Hematopoietic multipotent progenitor cell treated with erythropoietin and hydrocortisone succinate and interleukin-3 and kit ligand, for 4 days (in vitro differentiated cells): ENCODE measurements around the gene GAD1.

ENCODE experiments used
- DNase-seq: peaks from one replicate; pipeline ENCODE4 v3.0.0-alpha.2; 2015

Gene GAD1

DNA sequence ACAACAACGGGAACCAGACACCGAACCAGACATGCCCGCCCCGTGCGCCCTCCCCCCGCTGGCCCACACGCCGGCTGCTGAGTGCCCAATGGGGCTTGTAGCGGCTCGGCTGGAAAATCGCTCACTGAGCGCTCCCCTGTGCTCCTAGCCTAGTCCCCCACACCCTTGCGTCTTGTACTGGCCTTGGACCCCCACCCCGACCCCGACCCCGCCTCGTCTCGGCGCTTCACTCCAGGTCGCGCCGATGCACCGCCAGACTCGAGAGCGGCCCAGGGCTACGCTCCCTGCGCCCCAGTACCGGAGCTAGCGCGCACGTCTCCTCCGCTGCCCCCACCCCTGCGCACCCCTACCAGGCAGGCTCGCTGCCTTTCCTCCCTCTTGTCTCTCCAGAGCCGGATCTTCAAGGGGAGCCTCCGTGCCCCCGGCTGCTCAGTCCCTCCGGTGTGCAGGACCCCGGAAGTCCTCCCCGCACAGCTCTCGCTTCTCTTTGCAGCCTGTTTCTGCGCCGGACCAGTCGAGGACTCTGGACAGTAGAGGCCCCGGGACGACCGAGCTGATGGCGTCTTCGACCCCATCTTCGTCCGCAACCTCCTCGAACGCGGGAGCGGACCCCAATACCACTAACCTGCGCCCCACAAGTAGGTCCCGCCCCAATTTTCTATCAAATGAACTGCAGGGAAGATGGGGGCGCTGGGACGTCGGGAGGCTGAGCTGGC, 1.5 kb downstream of the GAD1 start:
- DNase-seq = peak; percentile 39

DNA sequence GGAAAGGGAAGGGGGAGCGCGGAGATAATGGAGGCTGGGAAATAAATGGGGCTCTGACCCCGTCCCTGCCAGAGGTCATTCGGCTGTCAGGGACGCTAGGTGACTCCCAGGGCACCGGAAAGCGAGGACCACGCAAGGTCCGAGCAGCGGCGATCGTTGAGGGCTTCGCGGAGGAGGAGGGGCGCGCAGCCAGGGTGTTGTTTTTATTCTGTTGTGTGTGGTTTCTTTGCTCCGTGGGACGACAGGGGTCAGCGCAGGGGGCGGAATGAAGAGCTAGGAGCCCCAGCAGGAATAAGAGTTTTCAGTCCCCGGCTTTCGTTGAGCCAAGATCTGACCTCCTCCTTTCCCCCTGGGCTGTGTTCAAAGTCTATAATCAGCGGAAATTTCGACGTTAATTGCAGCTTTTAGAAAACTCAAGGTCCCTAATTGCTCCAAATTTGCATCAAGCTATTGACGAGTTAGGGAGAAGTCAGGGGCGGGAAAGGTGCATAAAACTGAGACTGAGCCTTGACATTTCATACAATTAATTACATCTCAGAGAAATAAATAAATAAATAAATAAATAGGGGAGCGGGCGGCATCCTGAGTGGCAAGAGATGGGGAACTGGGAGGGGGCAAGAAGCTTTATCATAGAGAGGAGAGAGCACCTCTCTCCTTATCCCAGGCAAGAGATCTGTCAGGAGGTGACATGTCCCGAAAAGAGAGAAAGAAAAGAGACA, 2.2 kb downstream of the GAD1 start:
- no peak for DNase-seq

DNA sequence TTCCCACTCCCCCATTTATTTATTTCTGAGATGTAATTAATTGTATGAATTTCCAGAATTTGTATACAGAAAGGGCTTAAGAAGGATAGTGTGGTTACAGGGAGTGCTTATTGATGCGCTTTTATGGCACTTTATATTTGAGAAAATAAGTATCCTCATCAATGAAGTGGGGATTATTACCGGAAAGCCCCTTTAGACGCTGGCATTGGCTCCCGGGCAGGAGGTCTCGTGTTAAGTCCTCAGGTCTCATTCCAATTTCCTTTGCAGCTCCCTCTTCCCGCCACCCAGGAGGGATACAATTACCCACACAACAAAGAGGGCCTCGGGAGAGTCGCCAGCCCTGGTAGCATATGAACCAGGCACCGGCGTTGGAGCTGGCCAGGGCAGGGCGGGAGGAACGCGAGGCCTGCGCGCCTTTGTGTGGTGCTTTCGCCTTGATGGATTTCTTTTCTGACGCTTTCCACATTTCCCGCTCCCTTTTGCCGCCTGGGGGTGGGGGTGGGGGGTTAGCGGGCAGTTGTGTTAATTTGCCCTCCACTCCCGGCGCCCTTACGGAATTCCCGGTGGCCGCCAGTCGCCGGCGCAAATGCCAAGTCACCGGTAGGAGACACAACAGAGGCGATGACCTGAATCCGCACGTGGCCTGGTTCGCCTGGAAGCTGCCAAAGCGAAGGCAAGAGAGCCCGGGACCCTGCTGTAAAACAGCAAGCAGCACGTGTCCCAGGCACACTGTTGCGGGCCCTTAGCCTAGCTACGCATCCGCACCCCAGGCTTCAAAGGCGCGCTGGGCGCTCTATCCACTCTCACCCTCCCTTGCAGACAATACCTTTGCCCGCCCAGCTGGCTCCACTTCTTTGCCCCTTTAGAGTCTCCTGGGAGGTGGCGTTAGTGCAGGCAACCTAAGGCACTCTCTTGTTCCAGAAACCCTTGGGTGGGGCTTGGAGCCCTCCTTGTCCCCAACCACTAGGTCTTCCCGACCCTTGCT, 3.3 kb downstream of the GAD1 start:
- DNase-seq = peak; percentile 21

DNA sequence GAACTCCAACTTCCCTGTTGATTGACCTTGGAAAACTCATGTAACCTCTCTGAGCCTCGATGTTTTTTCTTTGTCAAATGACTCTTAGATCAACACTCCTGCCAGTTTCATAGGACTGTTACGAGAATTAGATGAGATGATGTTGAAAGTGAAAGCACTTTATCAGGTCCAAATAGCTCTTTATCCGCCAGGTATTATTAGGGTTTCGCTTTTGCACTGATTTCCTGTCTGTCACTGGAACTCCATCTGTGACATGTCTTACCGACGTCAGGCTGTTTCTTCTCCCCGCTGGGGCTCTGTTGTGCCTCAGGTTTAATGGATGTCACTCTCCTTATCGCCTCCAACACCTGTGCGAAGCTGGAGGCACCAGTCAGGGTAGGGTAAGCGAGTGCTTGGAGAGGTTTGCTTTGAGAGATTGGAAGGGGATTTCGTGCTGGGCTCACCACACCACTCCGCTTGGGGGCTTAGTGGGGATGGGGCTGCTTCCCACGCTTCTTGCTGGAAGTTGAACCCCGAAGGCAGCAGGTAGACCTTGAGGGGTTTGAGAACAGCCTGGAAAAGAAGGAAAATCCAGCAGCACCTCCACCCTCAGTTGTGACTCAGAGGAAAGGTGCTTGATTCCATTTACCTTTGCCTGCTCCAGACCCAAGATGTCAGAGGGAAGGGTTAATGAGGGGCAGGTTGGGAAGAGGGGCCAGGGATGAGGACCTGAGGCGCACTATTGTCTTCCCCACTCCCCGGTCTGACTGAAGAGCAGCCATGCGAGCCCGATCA, 4.3 kb downstream of the GAD1 start:
- DNase-seq = peak; percentile 65

DNA sequence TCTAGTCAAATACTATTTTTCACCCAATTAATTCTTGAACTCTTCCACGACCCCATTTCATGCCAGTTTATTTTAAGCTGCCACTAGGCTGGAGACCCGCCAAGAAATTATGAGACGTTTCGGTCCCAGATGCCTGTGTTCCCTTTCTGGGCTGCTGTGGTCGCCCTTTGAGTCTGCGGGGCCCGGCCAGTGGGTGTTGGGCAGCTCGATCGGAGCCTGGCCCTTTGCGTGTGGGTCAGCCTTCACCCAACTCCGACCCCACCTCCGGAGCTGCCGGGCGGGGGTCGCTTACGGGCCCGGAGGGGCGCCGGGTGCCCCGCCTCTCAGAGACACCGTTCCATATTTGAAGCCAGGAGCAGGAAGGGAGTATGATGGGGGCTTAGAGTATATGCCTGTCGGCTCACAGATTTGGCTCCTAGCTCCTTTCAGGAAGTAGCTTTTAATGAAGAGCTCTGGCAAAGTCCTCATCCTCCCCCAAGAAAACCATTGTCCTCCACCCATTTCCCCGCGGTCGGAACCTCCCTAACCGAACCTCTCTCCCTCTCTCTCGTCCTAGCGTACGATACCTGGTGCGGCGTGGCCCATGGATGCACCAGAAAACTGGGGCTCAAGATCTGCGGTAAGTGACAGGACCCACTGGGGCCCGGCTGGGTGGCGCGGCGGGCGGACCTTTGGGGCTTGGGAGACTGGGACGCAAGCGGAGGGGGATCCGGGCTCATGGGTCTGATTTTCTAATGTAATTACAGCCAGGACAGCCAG, 5.0 kb downstream of the GAD1 start:
- peak; percentile 66 for DNase-seq

DNA sequence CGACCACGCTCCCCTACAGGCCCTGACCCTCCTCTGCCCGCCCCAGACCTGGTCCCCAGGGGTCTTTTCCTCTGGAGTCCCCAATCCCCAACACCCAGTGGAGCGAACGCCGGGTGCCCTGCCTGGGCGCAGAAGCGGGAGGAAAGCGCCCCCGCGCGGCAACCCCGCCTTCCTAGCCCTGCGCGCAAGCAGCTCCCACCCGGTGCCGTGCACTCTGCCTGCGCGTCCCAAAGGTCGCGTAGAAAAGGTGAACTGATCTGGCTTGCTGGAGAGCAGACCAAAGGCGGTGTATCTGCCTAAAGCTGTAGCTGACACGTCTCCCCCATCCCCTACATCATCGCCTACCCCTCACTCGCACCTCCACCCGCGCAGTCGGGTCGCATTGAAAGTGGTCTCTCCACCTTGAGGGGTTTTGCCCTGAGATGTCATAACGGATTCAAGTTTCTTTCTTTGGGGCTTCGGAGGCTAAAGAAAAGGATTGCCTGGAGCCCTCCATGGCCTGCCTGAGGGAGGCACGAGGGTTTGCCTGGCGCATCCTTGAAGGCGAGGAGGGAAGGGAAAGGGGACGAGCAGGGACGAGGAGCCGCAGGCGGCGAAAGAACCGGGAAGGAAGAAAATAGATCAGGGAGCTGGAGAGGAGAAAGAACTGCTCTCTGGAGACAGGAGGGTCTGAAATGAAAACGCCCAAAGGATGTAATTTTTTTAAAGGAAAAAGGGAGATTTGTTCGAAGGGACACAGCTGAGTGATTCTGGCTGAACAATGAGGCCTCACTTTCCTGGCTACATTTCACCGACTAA, 5.8 kb downstream of the GAD1 start:
- peak; percentile 64 for DNase-seq

DNA sequence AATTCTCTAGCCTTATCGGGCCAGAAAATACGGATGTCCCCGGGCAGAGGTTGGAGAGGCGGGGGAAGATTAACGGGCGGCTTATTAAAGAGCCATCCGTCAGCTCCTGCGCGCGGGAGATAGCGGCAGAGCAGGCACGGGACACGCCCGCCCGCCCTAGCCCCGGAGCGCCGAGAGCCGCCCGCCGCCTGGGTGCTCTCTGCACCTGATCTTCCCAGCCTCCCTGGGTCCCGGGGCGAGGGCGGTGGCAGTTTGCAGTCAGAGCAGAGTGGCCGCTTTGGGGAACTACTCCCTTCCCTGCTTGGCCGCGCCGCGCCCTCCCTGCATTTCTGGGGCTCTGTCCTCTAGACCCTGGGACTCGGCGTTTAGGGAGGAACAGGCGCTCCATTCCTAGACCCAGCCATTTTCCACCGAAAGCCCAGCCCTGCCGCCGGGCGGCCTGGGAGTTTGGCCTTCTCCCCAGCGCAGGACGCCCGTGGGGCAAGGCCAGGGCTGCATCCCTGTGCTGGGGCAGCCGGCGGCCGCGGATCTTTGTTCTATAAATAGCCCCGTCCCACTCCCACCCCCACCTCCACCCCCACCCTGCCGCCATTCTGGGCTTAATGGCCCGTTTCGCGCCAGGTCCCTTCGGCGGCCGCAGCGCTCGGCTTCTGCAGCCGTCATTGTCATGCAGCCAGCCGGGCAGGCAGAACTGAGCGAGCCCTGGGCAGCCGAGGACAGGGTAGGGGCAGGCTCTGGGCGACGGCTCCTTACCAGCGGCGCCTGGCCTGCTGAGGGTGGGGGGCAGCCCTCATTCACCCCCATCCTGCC, 6.6 kb downstream of the GAD1 start:
- DNase-seq = peak; percentile 98

DNA sequence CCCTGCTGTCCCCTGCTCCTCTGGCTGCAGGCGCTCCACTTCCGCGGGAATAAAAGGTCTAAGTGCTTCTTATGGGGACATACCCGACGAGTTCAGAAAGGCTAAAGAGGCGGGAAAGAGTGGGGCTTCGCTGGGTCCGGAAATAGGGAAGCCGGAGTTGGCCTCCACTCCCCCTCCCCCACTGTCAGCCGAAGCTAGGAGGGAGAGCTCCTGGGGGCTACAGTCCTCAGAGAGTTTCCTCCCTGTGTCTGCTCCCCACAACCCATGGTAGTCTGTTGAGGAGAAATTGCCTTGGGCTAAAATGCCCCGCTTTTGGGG, 7.2 kb downstream of the GAD1 start:
- DNase-seq = no peak

DNA sequence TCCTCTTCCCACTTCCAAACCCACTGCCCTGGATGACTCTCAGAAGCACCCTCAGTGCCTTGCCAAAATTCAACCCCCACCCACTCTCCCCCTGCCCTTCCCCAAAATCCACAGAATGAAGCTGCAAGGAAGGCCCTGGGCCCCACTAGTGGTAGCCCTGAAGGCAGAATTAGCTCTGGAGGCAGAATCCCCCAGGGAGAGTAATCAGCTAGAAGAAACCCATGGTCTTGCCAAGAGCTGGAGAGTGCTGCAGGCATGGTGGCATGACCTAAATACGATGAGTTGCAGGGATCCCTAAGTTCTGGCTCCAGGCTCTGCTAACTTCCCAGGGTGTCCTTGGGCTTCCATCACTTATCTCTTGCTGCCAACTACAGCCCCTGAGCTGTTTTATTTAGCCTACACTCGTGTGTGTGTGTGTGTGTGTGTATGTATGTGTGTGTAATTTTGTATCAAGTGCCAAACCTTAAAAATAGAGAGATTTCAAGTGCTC, 7.9 kb downstream of the GAD1 start:
- DNase-seq = no peak

DNA sequence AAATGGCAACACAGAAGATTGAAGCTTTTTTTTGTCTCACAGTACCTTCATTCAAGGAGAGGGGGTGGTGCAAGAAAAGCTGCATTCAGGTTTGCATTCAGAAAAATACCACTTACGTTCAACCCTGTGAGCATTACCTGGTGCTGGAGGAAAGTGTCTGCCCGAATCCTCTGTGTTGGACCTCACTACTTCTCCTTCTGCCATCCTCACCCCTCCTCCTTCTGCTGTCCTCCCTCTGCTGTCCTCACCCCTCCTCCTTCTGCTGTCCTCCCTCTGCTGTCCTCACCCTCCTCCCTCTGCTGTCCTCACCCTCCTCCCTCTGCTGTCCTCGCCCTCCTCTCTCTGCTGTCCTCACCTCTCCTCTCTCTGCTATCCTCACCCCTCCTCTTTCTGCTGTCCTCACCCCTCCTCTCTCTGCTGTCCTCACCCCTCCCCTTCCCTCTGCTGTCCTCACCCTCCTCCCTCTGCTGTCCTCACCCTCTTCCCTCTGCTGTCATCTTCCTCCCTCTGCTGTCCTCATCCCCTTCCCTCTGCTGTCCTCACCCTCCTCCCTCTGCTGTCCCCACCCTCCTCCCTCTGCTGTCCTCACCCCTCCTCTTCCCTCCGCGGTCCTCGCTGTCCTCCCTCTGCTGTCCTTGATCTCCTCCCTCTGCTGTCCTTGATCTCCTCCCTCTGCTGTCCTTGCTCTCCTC, 11.3 kb downstream of the GAD1 start:
- DNase-seq = no peak

DNA sequence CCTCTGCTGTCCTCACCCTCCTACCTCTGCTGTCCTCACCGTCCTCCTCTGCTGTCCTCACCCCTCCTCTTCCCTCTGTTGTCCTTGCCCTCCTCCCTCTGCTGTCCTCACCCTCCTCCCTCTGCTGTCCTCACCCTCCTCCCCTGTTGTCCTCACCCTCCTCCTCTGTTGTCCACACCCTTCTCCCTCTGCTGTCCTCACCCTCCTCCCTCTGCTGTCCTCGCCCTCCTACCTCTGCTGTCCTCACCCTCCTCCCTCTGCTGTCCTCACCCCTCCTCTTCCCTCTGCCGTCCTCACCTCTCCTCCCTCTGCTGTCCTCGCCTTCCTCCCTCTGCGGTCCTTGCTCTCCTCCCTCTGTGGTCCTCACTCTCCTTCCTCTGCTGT, 11.8 kb downstream of the GAD1 start:
- no peak for DNase-seq

DNA sequence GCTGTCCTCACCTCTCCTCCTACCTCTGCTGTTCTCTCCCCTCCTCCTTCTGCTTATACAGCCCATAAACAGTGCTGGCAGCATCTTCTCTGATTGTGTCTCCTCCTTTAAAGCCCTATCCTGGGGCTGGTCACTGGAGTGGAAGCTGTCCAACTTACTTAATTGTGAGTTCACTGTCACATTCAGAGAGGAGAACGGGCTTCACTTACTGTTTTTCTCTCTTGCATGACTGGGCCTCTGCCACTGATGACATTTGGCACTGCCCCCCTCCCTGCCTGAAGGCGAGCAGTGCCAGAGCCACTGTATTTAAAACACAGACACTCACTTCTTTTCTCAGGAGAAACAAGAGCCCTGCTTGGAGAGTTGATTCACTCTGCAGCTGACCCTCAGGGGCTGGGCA, 12.3 kb downstream of the GAD1 start:
- DNase-seq = no peak

DNA sequence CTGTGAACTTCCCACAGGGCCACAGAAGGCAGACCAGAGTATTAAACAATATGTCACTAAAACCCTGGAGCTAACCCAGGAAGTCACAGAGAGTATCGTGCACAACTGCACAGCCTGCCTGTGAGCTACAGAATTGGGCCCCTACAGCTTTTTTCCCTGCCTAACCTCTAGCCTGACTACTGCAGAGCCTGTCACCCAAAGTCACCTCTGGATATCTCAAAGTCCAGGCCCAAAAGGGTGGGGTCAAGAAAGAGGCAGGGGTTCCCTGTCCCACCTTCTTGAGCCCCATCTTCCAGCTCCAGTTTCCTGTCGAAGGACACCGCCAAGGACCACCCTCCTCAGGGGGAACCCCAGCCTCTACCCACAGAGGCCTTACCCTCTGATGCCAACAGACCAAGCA, 13.5 kb downstream of the GAD1 start:
- DNase-seq = peak; percentile 38

DNA sequence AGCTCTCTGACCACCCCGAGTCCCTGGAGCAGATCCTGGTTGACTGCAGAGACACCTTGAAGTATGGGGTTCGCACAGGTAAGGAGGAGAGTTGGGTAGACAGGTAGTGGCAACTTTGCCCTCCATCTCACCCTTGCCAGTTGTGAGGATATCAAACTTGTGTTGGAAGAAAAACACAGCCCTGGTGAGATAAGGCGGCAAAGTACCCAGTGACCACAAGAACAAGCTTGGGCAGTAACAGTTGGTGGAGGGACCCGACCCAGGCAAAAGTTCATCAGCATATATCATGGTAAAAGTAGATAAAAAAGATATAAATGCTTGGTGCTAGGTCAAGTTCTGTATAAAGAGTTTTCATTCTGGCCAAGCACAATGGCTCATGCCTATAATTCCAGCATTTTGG, 14.4 kb downstream of the GAD1 start:
- peak; percentile 61 for DNase-seq

DNA sequence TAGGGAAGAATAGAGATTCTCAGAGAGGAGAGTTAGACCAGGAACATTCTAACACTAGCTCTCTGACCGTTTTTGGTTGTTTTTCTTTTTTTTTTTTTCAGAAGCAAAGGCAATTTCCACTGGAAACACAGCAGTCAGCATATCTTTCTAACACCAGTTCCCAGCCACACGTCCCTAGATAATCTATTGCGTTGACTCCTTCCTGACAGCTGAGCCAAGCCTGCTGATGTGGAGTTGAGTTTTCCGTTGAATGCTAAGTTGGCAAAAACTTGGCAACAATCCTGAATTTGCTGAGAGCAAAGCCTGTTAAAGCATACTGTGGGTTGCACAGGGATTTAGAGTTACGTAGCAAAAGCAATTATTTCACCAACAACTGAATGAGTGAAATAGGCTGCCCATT, 19.3 kb downstream of the GAD1 start:
- peak; percentile 35 for DNase-seq

DNA sequence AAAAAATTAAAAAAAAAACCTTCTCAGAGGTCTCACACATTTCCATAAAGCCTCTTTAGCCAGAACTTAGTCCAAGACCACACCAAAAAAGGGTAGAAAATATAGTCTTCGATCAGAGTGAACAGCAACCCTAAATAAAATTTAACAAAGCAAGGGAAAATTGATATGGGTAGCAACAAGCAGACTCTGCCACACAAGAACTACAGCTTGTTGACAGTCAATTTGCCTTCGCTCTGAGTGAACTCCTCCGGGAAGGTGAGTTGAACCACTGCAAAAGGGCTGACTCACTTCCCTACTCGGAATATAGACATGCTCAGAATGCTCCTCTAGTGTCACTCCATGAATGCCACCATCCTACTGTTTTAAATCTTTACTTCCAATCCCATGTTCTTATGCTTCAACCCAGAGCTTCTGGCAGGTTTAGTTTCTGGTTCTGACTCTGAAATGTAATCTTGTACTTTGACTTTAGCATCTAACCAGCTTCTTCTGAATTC, 24.1 kb downstream of the GAD1 start:
- no peak for DNase-seq

DNA sequence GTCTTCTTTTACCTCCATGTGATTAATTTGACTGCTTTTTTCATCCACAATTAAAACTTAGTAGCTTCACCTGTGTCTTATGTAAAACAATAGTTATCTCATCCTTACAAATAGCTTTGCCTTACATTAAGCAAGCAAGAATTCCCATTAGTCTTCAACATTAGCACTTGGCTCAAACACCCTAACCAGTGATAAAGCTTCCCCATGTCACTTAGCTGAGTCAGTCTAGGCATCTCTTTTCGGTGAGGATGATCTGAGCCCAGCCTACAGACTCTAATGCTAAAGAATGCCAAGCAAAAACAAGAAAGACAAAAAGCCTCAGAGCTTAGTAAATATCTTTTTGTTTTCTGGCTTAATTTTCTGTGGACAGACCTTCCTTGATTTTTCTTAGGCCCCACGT, 26.1 kb downstream of the GAD1 start:
- no peak for DNase-seq

DNA sequence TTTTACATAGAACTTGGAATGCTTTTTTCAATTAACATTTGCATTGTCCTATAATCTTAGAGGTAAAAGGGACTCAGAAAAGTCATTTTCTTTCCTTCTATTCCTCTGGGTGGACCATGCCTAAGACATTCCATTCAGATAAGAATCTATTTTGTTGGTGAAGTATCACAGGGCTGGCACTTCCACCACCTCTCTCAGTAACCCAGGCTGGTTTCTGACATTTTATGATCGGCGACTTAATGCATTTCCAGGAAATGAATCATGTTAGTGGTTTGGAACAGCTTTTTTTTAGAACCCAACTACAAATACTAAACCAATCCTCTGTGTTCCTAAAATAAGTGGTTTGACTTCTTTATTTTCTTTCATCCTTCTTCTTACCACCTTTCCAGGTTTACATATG, 27.0 kb downstream of the GAD1 start:
- DNase-seq = peak; percentile 45

DNA sequence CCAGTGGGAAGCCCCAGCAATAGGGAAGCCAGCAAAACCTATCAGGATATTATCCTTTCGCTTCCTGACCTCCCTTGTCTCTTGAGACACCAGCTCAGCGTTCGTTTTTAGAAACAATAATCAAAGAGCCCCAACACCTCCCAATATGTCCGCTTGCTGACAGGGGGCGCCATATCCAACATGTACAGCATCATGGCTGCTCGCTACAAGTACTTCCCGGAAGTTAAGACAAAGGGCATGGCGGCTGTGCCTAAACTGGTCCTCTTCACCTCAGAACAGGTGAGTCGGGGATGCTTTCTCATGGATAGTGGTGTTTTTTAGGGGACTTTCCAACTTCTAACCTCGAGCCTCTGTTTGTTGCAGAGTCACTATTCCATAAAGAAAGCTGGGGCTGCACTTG, 28.7 kb downstream of the GAD1 start:
- DNase-seq = peak; percentile 45
